ENCODE results near the gene TRIM24.
"Not testable (repeated sequence)": the region's sequence is repeated elsewhere in the genome, so short reads cannot be mapped to it uniquely, and the experiment has no call there.

Gene TRIM24

DNA sequence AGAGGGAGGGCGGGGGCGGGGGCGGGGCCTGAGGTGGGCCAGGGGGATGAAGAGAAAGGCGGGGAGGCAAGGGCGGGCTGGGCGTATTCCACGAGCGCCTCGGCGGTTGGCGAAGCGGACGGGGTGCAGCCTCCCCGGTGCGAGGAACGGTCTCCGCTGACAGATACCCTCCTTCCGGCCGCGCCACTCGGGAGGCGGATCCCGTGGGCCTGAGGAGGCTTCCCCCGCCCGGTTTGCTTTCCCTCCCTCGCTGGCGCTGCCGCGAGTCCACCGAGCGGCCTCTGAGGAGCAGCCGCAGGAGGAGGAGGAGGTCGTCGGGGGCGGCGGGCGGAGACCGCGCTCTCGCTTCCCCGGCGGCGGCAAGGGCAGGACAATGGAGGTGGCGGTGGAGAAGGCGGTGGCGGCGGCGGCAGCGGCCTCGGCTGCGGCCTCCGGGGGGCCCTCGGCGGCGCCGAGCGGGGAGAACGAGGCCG, at the start of gene TRIM24:
Gene TRIM24 (plus strand): TSS at position 84 of the 473 bp plus-strand sequence. CDS start 290 bp downstream, at position 374.
- DNase-seq = no peak

DNA sequence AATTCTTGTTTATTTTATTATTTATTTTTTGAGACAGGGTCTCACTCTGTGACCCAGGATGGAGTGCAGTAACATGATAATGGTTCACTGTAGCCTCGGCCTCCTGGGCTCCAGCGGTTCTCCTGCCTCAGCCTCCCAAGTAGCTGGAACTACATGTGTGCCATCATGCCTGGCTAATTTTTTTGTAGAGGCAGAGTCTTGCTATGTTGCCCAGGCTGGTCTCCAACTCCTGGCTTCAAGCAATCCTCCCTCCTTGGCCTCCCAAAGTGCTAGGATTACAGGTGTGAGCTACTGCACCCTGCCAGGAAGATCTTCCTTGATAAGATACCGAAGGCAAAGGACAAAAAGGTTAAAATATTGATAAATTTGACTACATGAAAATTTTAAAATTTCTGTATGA, 48.0 kb upstream of the TRIM24 start:
- DNase-seq = not testable (repeated sequence)

DNA sequence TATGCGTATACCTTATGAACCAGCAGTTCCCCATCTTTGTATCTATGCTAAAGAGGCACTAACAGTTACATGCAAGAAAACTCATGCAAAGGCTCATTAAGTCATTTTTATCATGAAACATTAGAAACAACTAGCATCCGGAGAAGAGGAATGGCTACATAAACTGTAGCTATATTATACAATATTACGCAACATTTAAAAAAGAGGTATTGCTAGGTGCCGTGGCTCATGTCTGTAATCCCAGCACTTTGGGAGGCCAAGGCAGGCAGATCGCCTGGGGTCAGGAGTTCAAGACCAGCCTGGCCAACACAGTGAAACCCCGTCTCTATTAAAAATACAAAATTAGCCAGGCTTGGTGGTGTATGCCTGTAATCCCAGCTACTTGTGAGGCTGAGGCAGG, 47.1 kb upstream of the TRIM24 start:
- DNase-seq = not testable (repeated sequence)

DNA sequence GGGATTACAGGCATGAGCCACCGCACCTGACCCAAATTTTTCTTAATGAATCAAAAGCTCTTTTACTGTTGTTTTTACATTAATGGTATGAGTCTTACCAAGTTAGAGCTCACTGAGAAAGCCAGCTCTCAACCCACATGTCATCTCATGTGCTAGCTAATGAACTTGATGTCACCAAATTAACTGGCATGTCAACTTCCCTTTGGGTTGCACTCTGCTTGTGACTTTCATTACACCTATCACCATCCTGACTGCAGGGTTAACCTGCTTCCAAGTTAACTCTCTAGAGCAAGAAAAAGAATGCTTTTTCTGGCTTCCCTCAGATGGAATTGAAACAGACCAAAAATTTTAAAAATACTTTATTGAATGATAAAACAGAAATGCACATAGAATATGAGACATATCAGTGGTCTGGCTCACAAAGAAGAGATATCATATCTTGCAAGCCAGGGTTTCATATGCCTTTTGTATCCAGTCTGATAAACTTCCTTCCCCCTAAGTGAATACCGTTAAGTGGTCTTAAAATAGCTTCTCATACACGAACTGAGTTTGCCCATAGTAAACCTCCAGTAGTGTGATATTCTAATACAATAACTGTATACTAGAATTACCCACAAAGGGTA, 42.9 kb upstream of the TRIM24 start:
- DNase-seq = no peak

- no peak for DNase-seq
Measured at GRCh38 chr7:138417764-138418163, 42.3 kb upstream of the TRIM24 start.

DNA sequence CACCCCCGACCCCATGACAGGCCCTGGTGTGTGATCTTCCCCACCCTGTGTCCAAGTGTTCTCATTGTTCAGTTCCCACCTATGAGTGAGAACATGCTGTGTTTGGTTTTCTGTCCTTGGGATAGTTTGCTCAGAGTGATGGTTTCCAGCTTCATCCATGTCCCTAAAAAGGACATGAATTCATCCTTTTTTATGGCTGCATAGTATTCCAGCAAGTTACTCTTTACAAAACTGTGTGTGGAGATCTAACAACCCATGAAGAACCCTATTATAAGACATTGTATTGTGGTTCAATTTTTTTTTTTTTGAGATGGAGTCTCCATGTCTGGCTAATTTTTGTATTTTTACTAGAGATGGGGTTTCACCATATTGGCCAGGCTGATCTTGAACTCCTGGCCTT, 41.7 kb upstream of the TRIM24 start:
- not testable (repeated sequence) for DNase-seq

- DNase-seq = no peak
Measured at GRCh38 chr7:138425026-138425425, 35.0 kb upstream of the TRIM24 start.

DNA sequence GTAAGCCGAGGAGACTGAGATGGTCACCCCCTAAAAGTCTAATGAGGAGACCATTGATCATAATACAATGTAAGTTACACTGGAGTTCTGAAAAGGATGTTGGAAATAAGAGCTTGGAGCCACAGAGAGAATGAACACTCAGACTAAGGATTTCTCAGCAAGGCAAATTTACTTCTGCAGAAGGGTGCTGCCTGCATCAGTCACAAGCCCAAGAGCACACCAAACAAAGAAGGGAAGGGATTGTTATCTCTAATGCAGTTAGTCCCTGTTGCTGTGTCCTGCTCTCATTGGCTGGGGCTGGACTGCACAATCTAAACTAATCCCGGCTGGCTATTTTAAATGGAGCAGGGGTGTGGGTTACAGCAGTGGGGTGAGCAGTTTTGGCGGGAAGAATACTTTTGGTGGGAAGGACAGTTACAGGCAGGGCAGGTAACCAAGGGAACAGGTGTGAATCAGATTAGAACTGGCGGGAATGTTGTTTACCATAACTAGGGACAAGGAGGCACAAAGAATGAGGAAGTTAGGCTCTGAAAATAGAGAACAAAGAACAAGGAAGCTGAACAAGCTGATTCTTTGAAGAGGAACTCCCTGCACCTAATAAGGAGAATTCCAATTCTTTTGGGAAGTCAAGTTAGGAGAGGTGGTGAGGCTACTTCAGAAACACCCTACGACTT, 30.3 kb upstream of the TRIM24 start:
- DNase-seq = no peak

- DNase-seq = no peak
Measured at GRCh38 chr7:138431517-138431916, 28.5 kb upstream of the TRIM24 start.

- no peak for DNase-seq
Measured at GRCh38 chr7:138433583-138434443, 26.2 kb upstream of the TRIM24 start.

DNA sequence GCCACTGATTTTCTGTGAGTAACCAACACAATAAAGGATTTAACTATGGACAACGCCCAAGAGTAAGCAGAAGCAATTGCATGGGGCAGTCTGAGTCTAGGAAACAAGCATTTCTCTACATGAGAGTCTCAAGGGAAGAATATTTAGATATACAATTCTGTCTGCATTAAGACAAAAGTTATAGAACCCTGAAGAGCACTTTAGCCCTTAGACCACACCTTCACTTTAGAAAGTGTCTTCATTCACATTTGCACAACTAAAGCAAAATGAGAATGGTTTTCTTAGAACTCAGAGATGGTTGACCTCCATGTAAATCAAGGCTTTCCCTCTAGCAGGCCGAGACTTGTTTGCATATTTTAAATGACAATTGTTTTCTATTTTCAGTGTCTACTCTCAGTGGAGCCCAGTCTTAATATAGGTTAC, 25.5 kb upstream of the TRIM24 start:
- no peak for DNase-seq

DNA sequence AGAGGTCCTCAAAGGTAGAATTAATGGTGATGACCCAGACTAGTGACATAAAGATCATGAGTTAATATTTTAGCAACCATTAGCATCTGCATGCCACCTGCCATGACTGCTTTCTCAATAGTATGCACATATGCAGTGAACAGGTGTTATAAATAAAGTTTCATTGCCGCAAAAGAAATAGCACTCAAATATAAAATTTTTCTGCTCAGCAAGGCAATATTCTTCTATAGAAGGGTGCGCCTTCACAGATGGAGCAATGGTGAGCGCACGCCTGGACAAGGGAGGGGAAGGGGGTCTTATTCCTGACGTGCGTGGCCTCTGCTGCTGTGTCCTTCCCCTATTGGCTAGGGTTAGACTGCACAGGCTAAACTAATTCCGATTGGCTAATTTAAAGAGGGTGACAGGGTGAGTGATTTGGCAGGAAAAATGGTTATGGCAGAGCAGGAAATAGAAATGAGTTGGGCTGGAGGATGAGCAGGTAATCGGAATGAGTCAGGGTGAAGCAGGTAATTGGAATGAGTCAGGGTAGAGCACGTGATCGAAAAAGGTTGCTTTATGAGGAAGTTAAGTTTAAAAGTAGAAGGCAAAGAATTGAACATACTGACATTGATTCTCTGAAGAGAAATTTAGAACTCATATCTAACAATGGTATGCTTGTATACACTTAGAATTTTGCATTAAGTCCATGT, 24.7 kb upstream of the TRIM24 start:
- DNase-seq = no peak

GRCh38 chr7:138436388-138436787, 23.7 kb upstream of the TRIM24 start:
- DNase-seq = no peak

DNA sequence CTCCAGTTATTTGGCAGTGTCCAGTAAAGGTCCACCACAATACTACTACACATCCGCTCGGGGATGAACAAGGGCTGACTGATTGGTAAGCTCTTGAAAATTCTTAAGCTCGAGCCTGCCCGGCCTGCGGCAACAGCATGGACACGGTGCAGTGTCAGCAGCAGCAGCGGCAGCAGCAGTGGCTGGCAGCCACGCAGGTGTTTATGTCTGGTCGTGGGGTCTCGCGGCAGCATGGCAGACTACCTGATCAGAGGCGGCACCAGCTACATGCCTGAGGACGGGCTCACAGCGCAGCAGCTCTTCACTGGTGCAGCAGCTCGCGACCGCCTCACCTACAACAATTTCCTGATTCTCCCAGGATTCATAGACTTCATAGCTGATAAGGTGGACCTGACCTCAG, 19.6 kb upstream of the TRIM24 start:
- DNase-seq = no peak

DNA sequence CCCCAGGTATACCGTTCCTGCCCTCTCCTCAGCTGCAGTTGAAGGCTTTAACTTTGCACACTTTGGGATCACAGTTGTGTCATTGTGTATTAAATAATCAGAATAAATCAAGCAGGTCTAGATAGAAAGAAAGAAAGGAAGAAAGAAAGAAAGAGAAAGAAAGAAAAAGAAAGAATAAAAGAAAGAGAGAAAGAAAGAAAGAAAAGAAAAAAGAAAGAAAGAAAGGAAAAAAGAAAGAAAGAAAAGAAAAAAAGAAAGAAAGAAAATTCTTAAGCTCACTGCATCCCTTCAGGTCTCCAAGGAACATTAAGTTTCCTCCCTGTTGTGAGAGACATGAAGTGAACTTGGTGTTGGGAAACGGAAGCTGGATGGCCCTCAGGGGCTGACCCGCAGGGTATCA, 17.2 kb upstream of the TRIM24 start:
- DNase-seq = no peak

DNA sequence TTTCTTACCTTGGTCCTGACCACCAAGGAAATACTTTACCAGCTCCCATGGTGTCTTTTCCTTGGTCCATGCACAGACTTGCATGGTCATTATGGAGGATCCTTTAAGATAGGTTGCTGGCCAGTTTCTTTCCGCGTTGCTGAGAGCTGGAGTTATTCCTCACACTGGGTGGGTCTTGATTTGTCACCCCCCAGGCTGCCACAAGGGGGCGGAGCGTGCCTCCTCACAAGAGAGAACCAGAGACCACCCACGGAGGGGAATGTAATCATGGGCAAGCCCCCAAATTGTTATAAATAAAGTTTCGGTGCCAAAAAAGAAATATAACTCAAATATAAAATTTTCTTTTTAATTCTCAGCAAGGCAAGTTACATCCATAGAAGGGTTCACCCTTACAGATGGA, 10.5 kb upstream of the TRIM24 start:
- DNase-seq = no peak

- DNase-seq = no peak
Measured at GRCh38 chr7:138455609-138456008, 4.5 kb upstream of the TRIM24 start.

- no peak for DNase-seq
Measured at GRCh38 chr7:138456220-138456619, 3.8 kb upstream of the TRIM24 start.

DNA sequence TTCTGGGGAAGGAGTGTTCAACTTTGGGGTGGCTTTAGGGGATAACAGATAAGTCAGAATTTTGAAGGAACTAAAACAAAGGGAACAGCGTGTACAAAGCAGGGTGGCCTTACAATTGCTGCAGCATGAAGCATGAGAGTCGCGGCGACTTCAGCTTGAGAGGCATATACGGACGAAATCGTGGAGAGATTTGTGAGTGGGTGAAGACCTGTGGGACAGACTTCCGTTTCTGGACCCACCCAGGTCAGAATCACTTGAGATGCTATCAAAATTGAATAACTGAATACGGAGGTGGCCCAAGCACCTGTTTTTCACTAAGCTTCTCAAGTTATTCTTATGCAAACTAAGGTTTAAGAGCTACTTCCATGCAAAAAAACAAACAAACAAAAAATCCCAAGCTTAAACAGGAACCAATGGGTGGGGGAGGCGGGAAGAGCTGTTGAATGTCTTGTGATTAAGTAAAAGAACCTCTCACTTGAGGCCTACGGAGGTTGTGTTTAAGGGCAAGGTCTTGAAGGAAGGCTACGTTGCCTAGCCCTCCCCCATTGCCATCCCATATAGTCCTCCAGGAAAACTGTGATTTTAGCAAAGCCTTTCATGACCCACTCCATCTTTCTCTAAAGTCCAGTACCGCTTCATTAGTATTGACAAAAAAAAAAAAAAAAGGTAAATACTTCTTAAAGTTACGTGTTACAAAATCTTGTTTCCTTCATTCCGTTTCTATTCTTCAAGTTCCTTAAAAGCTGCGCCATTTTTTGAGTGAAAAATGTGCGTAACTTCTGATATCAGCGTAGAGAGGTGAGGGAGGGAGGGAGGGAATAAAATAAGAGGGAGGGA, 1.3 kb upstream of the TRIM24 start:
- DNase-seq = no peak

DNA sequence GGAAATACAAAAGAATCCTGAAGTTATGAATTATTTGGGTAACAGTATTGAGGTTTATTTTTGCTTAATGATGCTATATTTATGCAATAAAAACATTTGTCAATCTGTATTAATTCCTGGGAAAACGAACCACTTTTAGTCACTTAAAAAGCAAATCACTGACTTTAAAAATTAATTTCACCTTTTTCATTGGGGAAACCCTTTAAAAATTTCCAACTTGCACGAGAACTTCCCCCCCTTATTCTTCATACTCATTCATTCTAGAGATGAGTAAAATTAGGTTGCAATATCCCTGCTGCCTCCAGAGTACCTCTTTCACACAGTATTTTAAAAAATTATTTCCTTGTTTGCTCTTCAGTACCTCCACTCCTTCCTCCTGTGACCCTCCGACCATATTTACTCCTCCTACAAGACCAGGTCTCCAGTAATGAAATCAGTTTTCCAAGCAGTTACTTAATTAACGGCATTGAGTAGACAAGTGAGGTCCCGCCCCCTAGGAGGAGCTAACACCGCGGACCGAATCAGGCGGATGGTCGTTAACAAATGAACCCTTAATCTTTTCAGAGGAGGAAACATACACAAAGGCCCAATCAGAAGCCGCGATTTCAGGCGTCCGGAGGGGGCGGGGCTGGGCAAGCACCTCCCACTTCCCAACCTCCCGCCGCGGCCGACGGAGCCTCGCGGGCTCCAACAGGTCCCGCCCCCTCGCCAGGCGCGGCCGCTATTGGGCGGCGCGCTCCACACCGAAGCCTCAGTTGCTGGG, 465 bp upstream of the TRIM24 start:
- peak; percentile 99 for DNase-seq
